Bronchial epithelial cell (primary cell): ENCODE data around the gene RS1. TPM values are rescaled to one million over a fixed set of nuclear protein-coding genes. Genes with fewer than 3 reads are reported as not detected.

Experiments used
- DNase-seq: peaks from one replicate; pipeline ENCODE4 v3.0.0-alpha.2; 2010; ENCODE audit warnings: low read depth
- FAIRE-seq: peaks from 2 replicates; lab custom pipeline; 2011; peaks lifted over from hg19 to GRCh38; lab: Jason Lieb, UNC
- H3K27me3 ChIP-seq: 2 replicates; pipeline ENCODE4 v1.5.1; 2011; ENCODE audit warnings: low read length; ENCODE audit not compliant: control insufficient read depth, insufficient read depth
- H3K36me3 ChIP-seq: 2 replicates; pipeline ENCODE4 v1.5.1; 2011; ENCODE audit warnings: low read length; ENCODE audit not compliant: control insufficient read depth, insufficient read depth
- H3K4me3 ChIP-seq: 2 replicates; pipeline ENCODE4 v1.5.1; 2011; ENCODE audit warnings: mild to moderate bottlenecking, low read depth, low read length, control low read depth
- total RNA-seq: library from RNA; depleted of rRNA; stranded (reverse); fragments of >200 nt; gene quantifications from 2 replicates; pipeline ENCODE4 v1.2.1, GENCODE V29; 2014
- TF ChIP-seq, protein P1 (sequence below): IDR thresholded peaks from 2 replicates; pipeline ENCODE4 v1.5.1; 2011; ENCODE audit warnings: mild to moderate bottlenecking, moderate library complexity, low read length, control low read depth, inconsistent platforms; ENCODE audit not compliant: insufficient read depth, severe bottlenecking

Gene RS1
- not detected in 2 replicates for total RNA-seq

DNA sequence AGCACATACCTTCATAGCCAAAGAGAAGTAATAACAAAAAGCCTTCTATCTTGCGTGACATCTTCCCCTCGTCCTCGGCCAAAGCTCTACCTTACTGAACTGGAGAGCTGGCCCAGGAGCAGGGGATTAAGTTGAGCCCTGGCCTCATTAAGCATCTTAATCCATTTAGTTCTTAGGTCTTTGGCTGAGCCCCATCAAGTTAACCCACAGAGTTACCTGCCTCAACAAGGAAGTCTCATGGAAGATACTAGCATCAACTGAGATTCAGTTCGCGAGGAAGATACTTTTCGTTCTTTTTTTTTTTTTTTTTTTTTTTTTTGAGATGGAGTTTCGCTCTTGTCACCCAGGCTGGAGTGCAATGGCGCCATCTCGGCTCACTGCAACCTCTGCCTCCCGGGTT lies at the start of gene RS1:
TSS of gene RS1 (minus strand) at position 101 of the 400 bp plus-strand sequence. CDS start at position 61, 40 bp downstream.
- TF ChIP-seq, protein P1, sequence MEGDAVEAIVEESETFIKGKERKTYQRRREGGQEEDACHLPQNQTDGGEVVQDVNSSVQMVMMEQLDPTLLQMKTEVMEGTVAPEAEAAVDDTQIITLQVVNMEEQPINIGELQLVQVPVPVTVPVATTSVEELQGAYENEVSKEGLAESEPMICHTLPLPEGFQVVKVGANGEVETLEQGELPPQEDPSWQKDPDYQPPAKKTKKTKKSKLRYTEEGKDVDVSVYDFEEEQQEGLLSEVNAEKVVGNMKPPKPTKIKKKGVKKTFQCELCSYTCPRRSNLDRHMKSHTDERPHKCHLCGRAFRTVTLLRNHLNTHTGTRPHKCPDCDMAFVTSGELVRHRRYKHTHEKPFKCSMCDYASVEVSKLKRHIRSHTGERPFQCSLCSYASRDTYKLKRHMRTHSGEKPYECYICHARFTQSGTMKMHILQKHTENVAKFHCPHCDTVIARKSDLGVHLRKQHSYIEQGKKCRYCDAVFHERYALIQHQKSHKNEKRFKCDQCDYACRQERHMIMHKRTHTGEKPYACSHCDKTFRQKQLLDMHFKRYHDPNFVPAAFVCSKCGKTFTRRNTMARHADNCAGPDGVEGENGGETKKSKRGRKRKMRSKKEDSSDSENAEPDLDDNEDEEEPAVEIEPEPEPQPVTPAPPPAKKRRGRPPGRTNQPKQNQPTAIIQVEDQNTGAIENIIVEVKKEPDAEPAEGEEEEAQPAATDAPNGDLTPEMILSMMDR, result no peak
- Histone ChIP-seq H3K27me3 (no peaks in the 10 kb centered on the region), H3K36me3 (no peaks in the 10 kb centered on the region), H3K4me3 (no peak within 1 kb of the TSS)
- FAIRE-seq (no peak), DNase-seq (no peak)

DNA sequence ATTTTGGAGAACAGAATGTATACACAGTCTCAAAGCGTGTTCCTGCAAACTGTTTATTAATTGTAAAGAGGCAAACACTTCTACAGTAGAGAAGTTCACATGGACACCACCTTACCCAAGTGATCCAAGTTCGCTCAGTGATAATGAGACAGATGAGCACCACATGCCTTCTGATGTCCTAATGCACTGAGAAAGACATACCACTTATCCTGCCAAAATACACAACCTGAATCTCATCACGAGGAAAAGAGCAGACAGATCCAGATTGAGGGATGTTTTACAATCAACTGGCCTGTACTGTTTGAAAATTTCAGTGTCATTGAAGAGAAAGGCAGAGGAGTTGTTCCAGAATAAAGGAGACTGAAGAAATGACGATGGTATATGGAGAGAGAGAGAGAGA lies 47.9 kb upstream of the RS1 start:
- TF ChIP-seq, protein P1, result no peak

DNA sequence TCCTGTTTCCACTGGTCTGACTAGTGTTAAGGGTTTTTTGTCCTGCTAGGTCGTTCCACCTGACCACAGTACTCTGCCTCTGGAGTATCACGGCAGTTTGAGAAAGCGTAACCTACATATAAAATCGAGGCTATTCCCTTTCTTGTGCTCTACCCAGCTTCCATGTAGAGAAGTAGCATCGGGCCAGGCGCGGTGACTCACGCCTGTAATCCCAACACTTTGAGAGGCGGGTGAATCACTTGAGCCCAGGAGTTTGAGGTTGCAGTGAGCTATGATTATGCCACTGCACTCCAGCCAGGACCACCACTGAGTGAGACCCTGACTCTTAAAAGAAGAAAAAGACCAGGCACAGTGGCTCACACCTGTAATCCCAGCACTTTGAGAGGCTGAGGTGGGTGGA lies 43.0 kb upstream of the RS1 start:
- FAIRE-seq, result no peak
- TF ChIP-seq, protein P1, result no peak
- Histone ChIP-seq H3K27me3 (no peaks in the 10 kb centered on the region), H3K4me3 (no peak overlapping the region), H3K36me3 (no peaks in the 10 kb centered on the region)
- DNase-seq, result no peak

More for the DNA sequence above, 47.9 kb upstream of the RS1 start:
- Histone ChIP-seq H3K36me3 (no peaks in the 10 kb centered on the region), H3K4me3 (no peak overlapping the region), H3K27me3 (no peaks in the 10 kb centered on the region)
- FAIRE-seq (no peak), DNase-seq (no peak)

DNA sequence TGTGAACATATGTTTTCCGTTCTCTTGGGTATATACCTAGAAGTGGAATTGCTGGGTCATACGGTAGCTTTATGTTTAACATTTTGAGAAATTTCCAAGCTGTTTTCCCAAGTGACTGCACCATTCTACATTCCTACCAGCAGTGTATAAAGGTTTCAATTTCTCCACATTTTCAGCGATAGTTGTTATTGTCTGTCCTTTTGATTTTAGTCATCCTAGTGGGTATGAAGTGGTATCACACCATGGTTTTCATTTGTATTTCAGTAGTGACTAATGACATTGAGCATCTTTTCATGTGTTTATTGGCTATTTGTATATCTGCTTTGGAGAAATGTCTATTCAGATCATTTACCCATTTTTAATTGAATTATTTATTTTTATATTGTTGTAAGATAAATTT lies 37.9 kb upstream of the RS1 start:
- DNase-seq (no peak), FAIRE-seq (no peak)
- Histone ChIP-seq H3K36me3 (no peaks in the 10 kb centered on the region), H3K27me3 (no peaks in the 10 kb centered on the region), H3K4me3 (no peak overlapping the region)
- TF ChIP-seq, protein P1, result no peak

DNA sequence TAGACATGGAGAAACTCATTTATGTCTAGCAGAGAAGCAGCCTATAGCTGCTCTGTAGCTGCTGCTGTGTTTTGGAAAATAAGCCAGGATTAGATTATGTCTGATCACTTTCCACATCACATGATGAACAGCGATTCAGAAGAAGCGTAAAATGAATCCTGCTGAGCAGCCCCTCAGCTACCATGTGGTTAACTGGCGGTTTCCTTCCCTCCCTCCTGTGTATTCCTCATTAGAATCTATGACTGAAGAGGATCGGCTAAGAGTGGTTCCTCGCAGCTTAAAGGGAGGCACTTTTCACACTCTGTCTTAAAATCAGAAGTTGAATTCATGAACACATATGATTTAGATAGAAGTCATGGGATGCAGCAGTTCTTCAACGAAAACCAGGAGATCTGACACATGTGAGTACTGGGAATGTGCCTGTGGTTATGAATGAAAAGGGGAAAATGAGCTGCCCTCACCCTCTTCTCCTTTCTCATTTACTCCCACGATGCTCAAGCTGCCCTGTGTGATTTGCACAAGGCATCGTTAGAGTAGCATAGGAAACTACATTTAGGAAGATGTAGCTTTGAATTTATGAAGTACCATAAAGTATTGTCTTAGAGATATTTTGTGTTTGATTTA lies 35.6 kb upstream of the RS1 start, which contains the start of gene PPEF1:
TSS of gene PPEF1 (plus strand) at position 220 of the 624 bp plus-strand sequence. CDS start at position 356, 136 bp downstream.
- TF ChIP-seq, protein P1, result no peak
- H3K27me3 ChIP-seq, result no peaks in the 10 kb centered on the region
- no peaks in the 10 kb centered on the region for H3K36me3 ChIP-seq
- DNase-seq (no peak), FAIRE-seq (no peak)
- H3K4me3 ChIP-seq, result no peak within 1 kb of the TSS
